Osteocyte (in vitro differentiated cells): ENCODE data around the gene CDH4. TPM values are rescaled to one million over a fixed set of nuclear protein-coding genes. Genes with fewer than 3 reads are reported as not detected.

Experiments used
- DNase-seq: peaks from one replicate; pipeline ENCODE4 v3.0.0; 2021; ENCODE audit warnings: mixed read lengths; ENCODE audit not compliant: unreplicated experiment; ENCODE audit errors: extremely low spot score
- H3K27ac Mint-ChIP-seq: one replicate; pipeline ENCODE4 v1.8.0; 2021; ENCODE audit warnings: mild to moderate bottlenecking, mixed read lengths; ENCODE audit not compliant: unreplicated experiment
- H3K27me3 Mint-ChIP-seq: one replicate; pipeline ENCODE4 v1.8.0; 2021; ENCODE audit warnings: mixed read lengths; ENCODE audit not compliant: unreplicated experiment
- H3K36me3 Mint-ChIP-seq: one replicate; pipeline ENCODE4 v1.8.0; 2021; ENCODE audit warnings: mixed read lengths; ENCODE audit not compliant: unreplicated experiment
- H3K4me1 Mint-ChIP-seq: one replicate; pipeline ENCODE4 v1.8.0; 2021; ENCODE audit warnings: mixed read lengths; ENCODE audit not compliant: unreplicated experiment
- H3K4me3 Mint-ChIP-seq: one replicate; pipeline ENCODE4 v1.8.0; 2021; ENCODE audit warnings: mild to moderate bottlenecking, moderate library complexity, mixed read lengths; ENCODE audit not compliant: unreplicated experiment
- H3K9me3 Mint-ChIP-seq: one replicate; pipeline ENCODE4 v1.8.0; 2021; ENCODE audit warnings: mixed read lengths; ENCODE audit not compliant: unreplicated experiment
- CTCF ChIP-seq: fragments of 200-600 bp; sonication (generic); IDR thresholded peaks from 2 replicates; pipeline ENCODE4 v1.5.0; 2021; ENCODE audit warnings: antibody characterized with exemption, mild to moderate bottlenecking, moderate library complexity
- total RNA-seq: library from RNA; stranded (reverse); gene quantifications from 2 replicates; pipeline ENCODE4 v1.2.1, GENCODE V29; 2021

The CDH4 gene
- total RNA-seq, 1 donor from 2014 or later, result 1.3 TPM

GRCh38 chr20:61391812-61392520 lies 139.9 kb downstream of the CDH4 start:
- no peak for TF ChIP-seq CTCF
- H3K27ac Mint-ChIP-seq, result no peak overlapping the region
- H3K36me3 Mint-ChIP-seq, result no peaks in the 10 kb centered on the region
- H3K4me3 Mint-ChIP-seq, result no peak overlapping the region
- H3K9me3 Mint-ChIP-seq, result peaks cover 4% of the 10 kb centered on the region
- H3K4me1 Mint-ChIP-seq, result no peaks in the 10 kb centered on the region
- H3K27me3 Mint-ChIP-seq, result no peaks in the 10 kb centered on the region
- no peak for DNase-seq

GRCh38 chr20:61394088-61394799 lies 142.2 kb downstream of the CDH4 start:
- TF ChIP-seq CTCF, result no peak
- Mint-ChIP-seq H3K36me3 (no peaks in the 10 kb centered on the region), H3K27me3 (no peaks in the 10 kb centered on the region), H3K4me1 (no peaks in the 10 kb centered on the region), H3K9me3 (peaks cover 4% of the 10 kb centered on the region), H3K27ac (no peak overlapping the region), H3K4me3 (no peak overlapping the region)
- no peak for DNase-seq

- Mint-ChIP-seq H3K4me3 (no peak overlapping the region), H3K27me3 (no peaks in the 10 kb centered on the region), H3K27ac (no peak overlapping the region), H3K36me3 (no peaks in the 10 kb centered on the region), H3K4me1 (no peaks in the 10 kb centered on the region), H3K9me3 (no peaks in the 10 kb centered on the region)
- DNase-seq, result no peak
- no peak for TF ChIP-seq CTCF
These were observed 144.3 kb downstream of the CDH4 start for GRCh38 chr20:61396262-61396848.

GRCh38 chr20:61397146-61397545 lies 145.1 kb downstream of the CDH4 start:
- no peak overlapping the region for H3K27ac Mint-ChIP-seq
- no peaks in the 10 kb centered on the region for H3K27me3 Mint-ChIP-seq
- no peak overlapping the region for H3K4me3 Mint-ChIP-seq
- no peaks in the 10 kb centered on the region for H3K36me3 Mint-ChIP-seq
- H3K4me1 Mint-ChIP-seq, result no peaks in the 10 kb centered on the region
- no peaks in the 10 kb centered on the region for H3K9me3 Mint-ChIP-seq
- no peak for DNase-seq
- TF ChIP-seq CTCF, result no peak

- Mint-ChIP-seq H3K27ac (no peak overlapping the region), H3K27me3 (no peaks in the 10 kb centered on the region), H3K9me3 (no peaks in the 10 kb centered on the region), H3K4me1 (no peaks in the 10 kb centered on the region), H3K36me3 (no peaks in the 10 kb centered on the region), H3K4me3 (no peak overlapping the region)
- no peak for DNase-seq
- no peak for TF ChIP-seq CTCF
These were observed 145.7 kb downstream of the CDH4 start for GRCh38 chr20:61397790-61398189.
